ENCODE measurements around the gene TNFAIP1. TPM values are rescaled to one million over a fixed set of nuclear protein-coding genes. Genes with fewer than 3 reads are reported as not detected.

The TNFAIP1 gene
- total and polyA plus RNA-seq, 2 donors (not counting 1 experiment from before 2014, with no cell fraction given), result 23.0 to 40.7 TPM

GRCh38 chr17:28295677-28296578, 39.6 kb upstream of the TNFAIP1 start:
- Histone ChIP-seq H3K36me3 (ENCODE audit: control insufficient read depth, insufficient read depth, low read length) (no peaks in the 10 kb centered on the region), H3K9ac (ENCODE audit: insufficient read depth, low read length) (no peak overlapping the region), H3K4me1 (ENCODE audit: control insufficient read depth, extremely low read depth, insufficient read depth, low read length) (no peaks in the 10 kb centered on the region), H3K79me2 (ENCODE audit: control insufficient read depth, insufficient read depth, low read length) (no peaks in the 10 kb centered on the region), H3K4me3 (replicated peaks in 1 of 4; ENCODE audit: control extremely low read depth in 1 of 4, insufficient read depth in 1 of 4, low read depth in 3 of 4, low read length in 4 of 4) (no peak overlapping the region), H3K9me3 (ENCODE audit: control insufficient read depth, insufficient read depth, low read depth, low read length) (no peaks in the 10 kb centered on the region), H3K4me2 (ENCODE audit: extremely low read depth, insufficient read depth, low read length) (no peak overlapping the region), H2AFZ (ENCODE audit: low read length) (no peak overlapping the region), H3K27me3 (ENCODE audit: control insufficient read depth, insufficient read depth, low read length) (no peaks in the 10 kb centered on the region), H3K27ac (ENCODE audit: insufficient read depth, low read length) (no peak overlapping the region), H4K20me1 (ENCODE audit: control insufficient read depth, extremely low read depth, insufficient read depth, low read length) (no peaks in the 10 kb centered on the region)
- no peak for TF ChIP-seq EZH2 (IDR thresholded peaks at IDR 0.05; ENCODE audit: low read length, missing control alignments)
- TF ChIP-seq CTCF (conservative IDR thresholded peaks at IDR 0.05 in 1 of 2, IDR thresholded peaks at IDR 0.05 in 1 of 2; ENCODE audit: low read depth in 1 of 2, low read length in 2 of 2), result no peak
- no peak for DNase-seq (ENCODE audit: low read depth in 2 of 2)

GRCh38 chr17:28298449-28298848, 37.1 kb upstream of the TNFAIP1 start:
- no peaks in the 10 kb centered on the region for H3K9me3 ChIP-seq (ENCODE audit: control insufficient read depth, insufficient read depth, low read depth, low read length)
- H4K20me1 ChIP-seq (ENCODE audit: control insufficient read depth, extremely low read depth, insufficient read depth, low read length), result no peaks in the 10 kb centered on the region
- H3K4me3 ChIP-seq (replicated peaks in 1 of 4; ENCODE audit: control extremely low read depth in 1 of 4, insufficient read depth in 1 of 4, low read depth in 3 of 4, low read length in 4 of 4), result no peak overlapping the region
- TF ChIP-seq EZH2 (IDR thresholded peaks at IDR 0.05; ENCODE audit: low read length, missing control alignments) (no peak), CTCF (conservative IDR thresholded peaks at IDR 0.05 in 1 of 2, IDR thresholded peaks at IDR 0.05 in 1 of 2; ENCODE audit: low read depth in 1 of 2, low read length in 2 of 2) (no peak)
- no peak for DNase-seq (ENCODE audit: low read depth in 2 of 2)
- no peaks in the 10 kb centered on the region for H3K4me1 ChIP-seq (ENCODE audit: control insufficient read depth, extremely low read depth, insufficient read depth, low read length)
- no peaks in the 10 kb centered on the region for H3K36me3 ChIP-seq (ENCODE audit: control insufficient read depth, insufficient read depth, low read length)
- no peak overlapping the region for H3K27ac ChIP-seq (ENCODE audit: insufficient read depth, low read length)
- H3K79me2 ChIP-seq (ENCODE audit: control insufficient read depth, insufficient read depth, low read length), result no peaks in the 10 kb centered on the region
- H3K27me3 ChIP-seq (ENCODE audit: control insufficient read depth, insufficient read depth, low read length), result no peaks in the 10 kb centered on the region
- no peak overlapping the region for H3K9ac ChIP-seq (ENCODE audit: insufficient read depth, low read length)
- H3K4me2 ChIP-seq (ENCODE audit: extremely low read depth, insufficient read depth, low read length), result no peak overlapping the region
- H2AFZ ChIP-seq (ENCODE audit: low read length), result no peak overlapping the region

- Histone ChIP-seq H3K9me3 (ENCODE audit: control insufficient read depth, insufficient read depth, low read depth, low read length) (no peaks in the 10 kb centered on the region), H3K36me3 (ENCODE audit: control insufficient read depth, insufficient read depth, low read length) (no peaks in the 10 kb centered on the region), H3K4me1 (ENCODE audit: control insufficient read depth, extremely low read depth, insufficient read depth, low read length) (no peaks in the 10 kb centered on the region), H3K27me3 (ENCODE audit: control insufficient read depth, insufficient read depth, low read length) (peaks cover 7% of the 10 kb centered on the region), H4K20me1 (ENCODE audit: control insufficient read depth, extremely low read depth, insufficient read depth, low read length) (no peaks in the 10 kb centered on the region), H3K27ac (ENCODE audit: insufficient read depth, low read length) (no peak overlapping the region), H3K4me2 (ENCODE audit: extremely low read depth, insufficient read depth, low read length) (no peak overlapping the region), H2AFZ (ENCODE audit: low read length) (no peak overlapping the region), H3K79me2 (ENCODE audit: control insufficient read depth, insufficient read depth, low read length) (no peaks in the 10 kb centered on the region), H3K4me3 (replicated peaks in 1 of 4; ENCODE audit: control extremely low read depth in 1 of 4, insufficient read depth in 1 of 4, low read depth in 3 of 4, low read length in 4 of 4) (no peak overlapping the region), H3K9ac (ENCODE audit: insufficient read depth, low read length) (no peak overlapping the region)
- DNase-seq (ENCODE audit: low read depth in 2 of 2), result no peak
- TF ChIP-seq CTCF (conservative IDR thresholded peaks at IDR 0.05 in 1 of 2, IDR thresholded peaks at IDR 0.05 in 1 of 2; ENCODE audit: low read depth in 1 of 2, low read length in 2 of 2), result no peak
- no peak for TF ChIP-seq EZH2 (IDR thresholded peaks at IDR 0.05; ENCODE audit: low read length, missing control alignments)
Measured at GRCh38 chr17:28306954-28307401, 28.6 kb upstream of the TNFAIP1 start.

All from fibroblast of lung (primary cell).